ENCODE results near the gene FAHD2A.

- TF ChIP-seq, protein P1, sequence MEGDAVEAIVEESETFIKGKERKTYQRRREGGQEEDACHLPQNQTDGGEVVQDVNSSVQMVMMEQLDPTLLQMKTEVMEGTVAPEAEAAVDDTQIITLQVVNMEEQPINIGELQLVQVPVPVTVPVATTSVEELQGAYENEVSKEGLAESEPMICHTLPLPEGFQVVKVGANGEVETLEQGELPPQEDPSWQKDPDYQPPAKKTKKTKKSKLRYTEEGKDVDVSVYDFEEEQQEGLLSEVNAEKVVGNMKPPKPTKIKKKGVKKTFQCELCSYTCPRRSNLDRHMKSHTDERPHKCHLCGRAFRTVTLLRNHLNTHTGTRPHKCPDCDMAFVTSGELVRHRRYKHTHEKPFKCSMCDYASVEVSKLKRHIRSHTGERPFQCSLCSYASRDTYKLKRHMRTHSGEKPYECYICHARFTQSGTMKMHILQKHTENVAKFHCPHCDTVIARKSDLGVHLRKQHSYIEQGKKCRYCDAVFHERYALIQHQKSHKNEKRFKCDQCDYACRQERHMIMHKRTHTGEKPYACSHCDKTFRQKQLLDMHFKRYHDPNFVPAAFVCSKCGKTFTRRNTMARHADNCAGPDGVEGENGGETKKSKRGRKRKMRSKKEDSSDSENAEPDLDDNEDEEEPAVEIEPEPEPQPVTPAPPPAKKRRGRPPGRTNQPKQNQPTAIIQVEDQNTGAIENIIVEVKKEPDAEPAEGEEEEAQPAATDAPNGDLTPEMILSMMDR (IDR thresholded peaks at IDR 0.05): no peak
- TF ChIP-seq POLR2A (IDR thresholded peaks at IDR 0.05) (no peak), EP300 (IDR thresholded peaks at IDR 0.05) (no peak)
Observed at GRCh38 chr2:95399061-95399460, 3.4 kb upstream of the FAHD2A start.
